Measurements from ENCODE around the gene COG8. TPM values are rescaled to one million over a fixed set of nuclear protein-coding genes. Genes with fewer than 3 reads are reported as not detected.

The COG8 gene
- 10 to 100 TPM; 28.8 to 37.4 TPM for total RNA-seq
- polyA plus RNA-seq, result 10 to 100 TPM; 11.2 to 19.6 TPM

- Histone ChIP-seq H3K4me1 (ENCODE audit: control insufficient read depth in 4 of 4, insufficient read depth in 4 of 4, low read length in 3 of 4) (peaks cover 7 to 35% (median 20%) of the 10 kb centered on the region in 4 donors), H3K9ac (ENCODE audit: low read depth in 1 of 2, low read length in 2 of 2) (peak within 1 kb of the TSS; percentile 85 to 91), H3K4me3 (ENCODE audit: low read depth in 1 of 3, low read length in 3 of 3) (peak within 1 kb of the TSS; percentile 69 to 95 (median 94)), H3K27ac (ENCODE audit: low read depth in 1 of 2, low read length in 2 of 2) (peak within 1 kb of the TSS; percentile 90), H3K36me3 (ENCODE audit: control insufficient read depth in 4 of 4, insufficient read depth in 3 of 4, low read depth in 1 of 4, low read length in 3 of 4) (peaks cover 6 to 42% (median 36%) of the 10 kb centered on the region in 4 donors), H3K27me3 (ENCODE audit: control insufficient read depth in 4 of 4, insufficient read depth in 4 of 4, low read length in 3 of 4) (no peaks in the 10 kb centered on the region), H3K9me3 (ENCODE audit: control insufficient read depth in 4 of 4, low read length in 3 of 4) (no peaks in the 10 kb centered on the region)
- peak; percentile 94 for DNase-seq (ENCODE audit: low spot score)
- whole genome bisulfite sequencing, result under 1% methylated on average over 77 of the region's 77 CpGs
- TF ChIP-seq RAD21 (IDR thresholded peaks at IDR 0.05) (peak; percentile 75), NR2F2 (IDR thresholded peaks at IDR 0.05) (peak; percentile 76), HNF4A (conservative IDR thresholded peaks at IDR 0.05) (peak; percentile 49 to 50), ZBTB33 (IDR thresholded peaks at IDR 0.05) (peak; percentile 66), TAF1 (conservative IDR thresholded peaks at IDR 0.05) (peak; percentile 83), HNF4G (IDR thresholded peaks at IDR 0.05) (peak; percentile 31), CTCF (IDR thresholded peaks at IDR 0.05; ENCODE audit: low read depth, low read length, missing input control) (peak; percentile 92), YY1 (IDR thresholded peaks at IDR 0.05) (peak; percentile 98), MAX (IDR thresholded peaks at IDR 0.05) (peak; percentile 98), GABPA (IDR thresholded peaks at IDR 0.05 in 1 of 2, conservative IDR thresholded peaks at IDR 0.05 in 1 of 2) (peak; percentile 97 to 99), EGR1 (IDR thresholded peaks at IDR 0.05; ENCODE audit: low read depth in 2 of 2) (peak; percentile 71 to 89), ATF3 (IDR thresholded peaks at IDR 0.05) (no peak), RXRA (IDR thresholded peaks at IDR 0.05) (peak; percentile 59 to 70), SP1 (IDR thresholded peaks at IDR 0.05) (peak; percentile 84), FOXA2 (IDR thresholded peaks at IDR 0.05) (peak; percentile 67), JUND (IDR thresholded peaks at IDR 0.05) (peak in 1 of 2 donors; percentile 53), FOXA1 (IDR thresholded peaks at IDR 0.05) (peak; percentile 65), REST (IDR thresholded peaks at IDR 0.05) (peak; percentile 91)
Measured at GRCh38 chr16:69339289-69340094, at the start of gene COG8, which contains the start of gene NIP7. TSS of gene COG8 (minus strand) at chr16:69339564. CDS start at chr16:69339552, 12 bp downstream. TSS of gene NIP7 (plus strand) at chr16:69339772. CDS start at chr16:69339830, 58 bp downstream.
